WERI-Rb-1 (cell line): ENCODE measurements around the gene PHC1.

Source experiments
- DNase-seq: peaks from one replicate; pipeline ENCODE4 v3.0.0-alpha.2; 2020
- H3K27ac ChIP-seq: fragments of 250-450 bp; sonication (Bioruptor Pico); 2 replicates; pipeline ENCODE4 v1.5.1; 2020; ENCODE audit warnings: mild to moderate bottlenecking, moderate library complexity
- H3K27me3 ChIP-seq: fragments of 250-450 bp; sonication (Bioruptor Pico); 2 replicates; pipeline ENCODE4 v1.5.1; 2021; ENCODE audit warnings: mild to moderate bottlenecking, low read depth, moderate library complexity; ENCODE audit not compliant: insufficient read depth, severe bottlenecking
- H3K36me3 ChIP-seq: fragments of 250-450 bp; sonication (Bioruptor Pico); 2 replicates; pipeline ENCODE4 v1.5.1; 2020; ENCODE audit warnings: mild to moderate bottlenecking, moderate library complexity
- H3K4me3 ChIP-seq: 2 replicates; pipeline ENCODE4 v1.5.1; 2011; ENCODE audit warnings: low read depth, mild to moderate bottlenecking, control low read depth, low read length
- H3K9me3 ChIP-seq: fragments of 250-450 bp; sonication (Bioruptor Pico); 2 replicates; pipeline ENCODE4 v1.5.1; 2021; ENCODE audit warnings: mild to moderate bottlenecking, moderate library complexity; ENCODE audit not compliant: severe bottlenecking
- CTCF ChIP-seq: IDR thresholded peaks from 2 replicates; pipeline ENCODE4 v1.5.1; 2011; ENCODE audit warnings: low read depth, mild to moderate bottlenecking, control low read depth, inconsistent platforms, low read length

PHC1 gene

GRCh38 chr12:8876887-8877286, 37.4 kb upstream of the PHC1 start:
- Histone ChIP-seq H3K4me3 (no peak overlapping the region), H3K27me3 (no peaks in the 10 kb centered on the region), H3K36me3 (no peaks in the 10 kb centered on the region), H3K27ac (no peak overlapping the region), H3K9me3 (no peaks in the 10 kb centered on the region)
- no peak for DNase-seq
- no peak for TF ChIP-seq CTCF

GRCh38 chr12:8886502-8887284, 27.6 kb upstream of the PHC1 start:
- no peaks in the 10 kb centered on the region for H3K36me3 ChIP-seq
- no peak overlapping the region for H3K4me3 ChIP-seq
- H3K9me3 ChIP-seq: no peaks in the 10 kb centered on the region
- TF ChIP-seq CTCF: no peak
- no peak for DNase-seq
- H3K27me3 ChIP-seq: peaks cover 3% of the 10 kb centered on the region
- H3K27ac ChIP-seq: no peak overlapping the region

- H3K36me3 ChIP-seq: no peaks in the 10 kb centered on the region
- H3K27me3 ChIP-seq: peaks cover 3% of the 10 kb centered on the region
- H3K4me3 ChIP-seq: no peak overlapping the region
- no peak for DNase-seq
- H3K9me3 ChIP-seq: no peaks in the 10 kb centered on the region
- no peak for TF ChIP-seq CTCF
- H3K27ac ChIP-seq: no peak overlapping the region
Observed at GRCh38 chr12:8887285-8887715, 27.0 kb upstream of the PHC1 start.

GRCh38 chr12:8890313-8891085, 23.8 kb upstream of the PHC1 start:
- peak; percentile 39 for DNase-seq
- Histone ChIP-seq H3K4me3 (peak overlapping the region; percentile 24; the same call in 1 of the 2 replicates), H3K27ac (no peak overlapping the region), H3K9me3 (no peaks in the 10 kb centered on the region), H3K36me3 (no peaks in the 10 kb centered on the region), H3K27me3 (peaks cover 3% of the 10 kb centered on the region)
- peak; percentile 70 for TF ChIP-seq CTCF

GRCh38 chr12:8891976-8892375, 22.3 kb upstream of the PHC1 start:
- H3K27ac ChIP-seq: no peak overlapping the region
- DNase-seq: no peak
- no peaks in the 10 kb centered on the region for H3K27me3 ChIP-seq
- no peak overlapping the region for H3K4me3 ChIP-seq
- no peak for TF ChIP-seq CTCF
- no peaks in the 10 kb centered on the region for H3K36me3 ChIP-seq
- no peaks in the 10 kb centered on the region for H3K9me3 ChIP-seq
